ENCODE results near the gene KCTD16.

Gene KCTD16

GRCh38 chr5:144170276-144171024 lies at the start of gene KCTD16, which contains the start of gene YIPF5:
Gene KCTD16 (plus strand): TSS chr5:144170873.
Gene YIPF5 (minus strand): TSS chr5:144170659. CDS start chr5:144169955, 704 bp downstream.
- peak; percentile 95 for DNase-seq (ENCODE audit: low read depth)

GRCh38 chr5:144121577-144121976 lies 49.1 kb upstream of the KCTD16 start:
- DNase-seq (ENCODE audit: low read depth), result no peak

GRCh38 chr5:144122081-144122480 lies 48.6 kb upstream of the KCTD16 start:
- no peak for DNase-seq (ENCODE audit: low read depth)

GRCh38 chr5:144122641-144123040 lies 48.0 kb upstream of the KCTD16 start:
- DNase-seq (ENCODE audit: low read depth), result no peak

GRCh38 chr5:144125163-144125726 lies 45.4 kb upstream of the KCTD16 start:
- no peak for DNase-seq (ENCODE audit: low read depth)

GRCh38 chr5:144126707-144127106 lies 44.0 kb upstream of the KCTD16 start:
- DNase-seq (ENCODE audit: low read depth), result no peak

- DNase-seq (ENCODE audit: low read depth), result no peak
These were observed 41.8 kb upstream of the KCTD16 start for GRCh38 chr5:144128844-144129243.

GRCh38 chr5:144130306-144130705 lies 40.4 kb upstream of the KCTD16 start:
- no peak for DNase-seq (ENCODE audit: low read depth)

- DNase-seq (ENCODE audit: low read depth), result no peak
These were observed 39.4 kb upstream of the KCTD16 start for GRCh38 chr5:144131261-144131660.

GRCh38 chr5:144133050-144133633 lies 37.5 kb upstream of the KCTD16 start:
- DNase-seq (ENCODE audit: low read depth), result no peak

- no peak for DNase-seq (ENCODE audit: low read depth)
These were observed 36.4 kb upstream of the KCTD16 start for GRCh38 chr5:144134194-144134826.

GRCh38 chr5:144135113-144135762 lies 35.4 kb upstream of the KCTD16 start:
- no peak for DNase-seq (ENCODE audit: low read depth)

- no peak for DNase-seq (ENCODE audit: low read depth)
These were observed 31.1 kb upstream of the KCTD16 start for GRCh38 chr5:144139586-144139985.

- no peak for DNase-seq (ENCODE audit: low read depth)
These were observed 29.1 kb upstream of the KCTD16 start for GRCh38 chr5:144141585-144141984.

- no peak for DNase-seq (ENCODE audit: low read depth)
These were observed 28.4 kb upstream of the KCTD16 start for GRCh38 chr5:144142139-144142823.

GRCh38 chr5:144142824-144143162 lies 27.9 kb upstream of the KCTD16 start:
- DNase-seq (ENCODE audit: low read depth), result no peak

GRCh38 chr5:144143625-144144024 lies 27.0 kb upstream of the KCTD16 start:
- no peak for DNase-seq (ENCODE audit: low read depth)

- no peak for DNase-seq (ENCODE audit: low read depth)
These were observed 25.5 kb upstream of the KCTD16 start for GRCh38 chr5:144144956-144145751.

- no peak for DNase-seq (ENCODE audit: low read depth)
These were observed 19.6 kb upstream of the KCTD16 start for GRCh38 chr5:144151026-144151425.

- DNase-seq (ENCODE audit: low read depth), result no peak
These were observed 13.9 kb upstream of the KCTD16 start for GRCh38 chr5:144156767-144157171.

- DNase-seq (ENCODE audit: low read depth), result no peak
These were observed 8.0 kb upstream of the KCTD16 start for GRCh38 chr5:144162686-144163085.

Measured in activated T-cell treated with anti-CD3 and anti-CD28 coated beads for 1 hour (primary cell).